ENCODE results near the gene SORCS3. TPM values are rescaled to one million over a fixed set of nuclear protein-coding genes. Genes with fewer than 3 reads are reported as not detected.

SORCS3 gene
- total RNA-seq, 3 donors from 2014 or later (not counting 1 experiment from before 2014, with no cell fraction given): 0.05 to 0.09 TPM; not detected in 1

- H3K27ac ChIP-seq (ENCODE audit: low read length): no peak overlapping the region
- WGBS (ENCODE audit: insufficient coverage): 90% methylated on average over 2 of the region's 2 CpGs
- ATAC-seq: no peak
- intact Hi-C loops (cut with micrococcal nuclease): no loop called here
- H3K36me3 Mint-ChIP-seq: peaks cover 2% of the 10 kb centered on the region
- no peaks in the 10 kb centered on the region for H3K36me3 ChIP-seq (ENCODE audit: control insufficient read depth, insufficient read depth, low read length)
- no peak overlapping the region for H3K27ac Mint-ChIP-seq
- no peaks in the 10 kb centered on the region for H3K9me3 ChIP-seq (ENCODE audit: control insufficient read depth, insufficient read depth, low read length)
- DNase-seq: no peak
- peaks cover 2 to 4% of the 10 kb centered on the region in 2 donors for H3K9me3 Mint-ChIP-seq
- TF ChIP-seq, protein P1, sequence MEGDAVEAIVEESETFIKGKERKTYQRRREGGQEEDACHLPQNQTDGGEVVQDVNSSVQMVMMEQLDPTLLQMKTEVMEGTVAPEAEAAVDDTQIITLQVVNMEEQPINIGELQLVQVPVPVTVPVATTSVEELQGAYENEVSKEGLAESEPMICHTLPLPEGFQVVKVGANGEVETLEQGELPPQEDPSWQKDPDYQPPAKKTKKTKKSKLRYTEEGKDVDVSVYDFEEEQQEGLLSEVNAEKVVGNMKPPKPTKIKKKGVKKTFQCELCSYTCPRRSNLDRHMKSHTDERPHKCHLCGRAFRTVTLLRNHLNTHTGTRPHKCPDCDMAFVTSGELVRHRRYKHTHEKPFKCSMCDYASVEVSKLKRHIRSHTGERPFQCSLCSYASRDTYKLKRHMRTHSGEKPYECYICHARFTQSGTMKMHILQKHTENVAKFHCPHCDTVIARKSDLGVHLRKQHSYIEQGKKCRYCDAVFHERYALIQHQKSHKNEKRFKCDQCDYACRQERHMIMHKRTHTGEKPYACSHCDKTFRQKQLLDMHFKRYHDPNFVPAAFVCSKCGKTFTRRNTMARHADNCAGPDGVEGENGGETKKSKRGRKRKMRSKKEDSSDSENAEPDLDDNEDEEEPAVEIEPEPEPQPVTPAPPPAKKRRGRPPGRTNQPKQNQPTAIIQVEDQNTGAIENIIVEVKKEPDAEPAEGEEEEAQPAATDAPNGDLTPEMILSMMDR (IDR thresholded peaks at IDR 0.05): no peak
- no peaks in the 10 kb centered on the region for H3K27me3 Mint-ChIP-seq (ENCODE audit: low read depth in 2 of 2)
- no peak overlapping the region for H3K4me3 ChIP-seq (ENCODE audit: low read length)
- no peaks in the 10 kb centered on the region for H3K4me1 ChIP-seq (ENCODE audit: control insufficient read depth, insufficient read depth, low read length)
- no peaks in the 10 kb centered on the region for H3K4me1 Mint-ChIP-seq
- no peak overlapping the region for H3K4me3 Mint-ChIP-seq
- no peaks in the 10 kb centered on the region for H3K27me3 ChIP-seq (ENCODE audit: control insufficient read depth, insufficient read depth, low read length)
Measured at GRCh38 chr10:105239311-105240219, 598.5 kb downstream of the SORCS3 start.

DNA sequence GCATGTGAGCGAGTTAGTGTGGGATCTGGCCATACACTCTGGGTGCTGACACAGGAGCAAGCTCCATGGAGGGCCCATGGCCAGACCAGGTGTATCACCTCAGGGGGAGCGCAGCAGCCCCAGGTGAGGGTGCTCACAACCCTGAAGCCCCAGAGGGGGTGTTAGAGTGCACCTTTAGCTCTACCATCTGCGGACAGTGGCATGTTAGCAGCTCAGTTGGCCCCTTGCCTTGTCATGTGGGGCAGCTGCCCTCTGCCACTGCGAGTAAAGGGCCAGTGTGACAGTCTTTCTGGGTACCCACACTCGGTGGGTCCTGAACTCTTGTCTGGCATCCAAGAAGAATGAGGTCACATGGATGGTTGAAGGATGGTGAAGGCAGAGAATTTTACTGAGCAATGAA is 600.2 kb downstream of the SORCS3 start:
- Histone ChIP-seq H3K27ac (ENCODE audit: low read length) (no peak overlapping the region), H3K4me3 (ENCODE audit: low read length) (no peak overlapping the region), H3K9me3 (ENCODE audit: control insufficient read depth, insufficient read depth, low read length) (no peaks in the 10 kb centered on the region), H3K4me1 (ENCODE audit: control insufficient read depth, insufficient read depth, low read length) (no peaks in the 10 kb centered on the region), H3K36me3 (ENCODE audit: control insufficient read depth, insufficient read depth, low read length) (no peaks in the 10 kb centered on the region), H3K27me3 (ENCODE audit: control insufficient read depth, insufficient read depth, low read length) (no peaks in the 10 kb centered on the region)
- no peaks in the 10 kb centered on the region for H3K4me1 Mint-ChIP-seq
- ATAC-seq (no peak), DNase-seq (no peak)
- no peak overlapping the region for H3K4me3 Mint-ChIP-seq
- no peaks in the 10 kb centered on the region for H3K36me3 Mint-ChIP-seq
- WGBS (ENCODE audit: insufficient coverage): 88% methylated on average over 5 of the region's 5 CpGs
- TF ChIP-seq, protein P1 (IDR thresholded peaks at IDR 0.05): no peak
- no peak overlapping the region for H3K27ac Mint-ChIP-seq
- no peaks in the 10 kb centered on the region for H3K27me3 Mint-ChIP-seq (ENCODE audit: low read depth in 2 of 2)
- peaks cover 2 to 4% of the 10 kb centered on the region in 2 donors for H3K9me3 Mint-ChIP-seq
- intact Hi-C loops (cut with micrococcal nuclease): no loop called here

DNA sequence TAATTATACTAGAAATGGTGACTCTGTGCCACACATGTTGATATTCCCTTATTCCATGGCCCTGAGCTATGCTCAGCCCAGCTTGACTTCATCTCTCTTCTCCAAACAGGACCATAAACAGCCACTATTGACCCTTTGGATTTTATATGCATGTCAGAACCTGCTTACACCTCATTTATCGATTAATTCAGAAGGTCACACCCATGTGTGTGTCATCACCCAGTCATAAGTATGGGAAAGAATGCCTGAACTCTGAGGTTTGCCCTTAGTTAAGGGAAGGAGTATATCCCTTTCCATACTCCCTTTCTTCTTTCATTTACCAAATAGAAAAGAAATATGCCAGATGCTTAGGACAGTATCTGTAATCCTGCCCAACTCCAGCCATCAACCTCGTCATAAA is 602.3 kb downstream of the SORCS3 start:
- H3K4me3 Mint-ChIP-seq: no peak overlapping the region
- no peaks in the 10 kb centered on the region for H3K4me1 Mint-ChIP-seq
- H3K9me3 Mint-ChIP-seq: peaks cover 3 to 4% of the 10 kb centered on the region in 2 donors
- WGBS (ENCODE audit: insufficient coverage): no CpG with 5 or more reads among the region's 2 CpGs
- Histone ChIP-seq H3K36me3 (ENCODE audit: control insufficient read depth, insufficient read depth, low read length) (no peaks in the 10 kb centered on the region), H3K27ac (ENCODE audit: low read length) (no peak overlapping the region), H3K4me1 (ENCODE audit: control insufficient read depth, insufficient read depth, low read length) (no peaks in the 10 kb centered on the region), H3K27me3 (ENCODE audit: control insufficient read depth, insufficient read depth, low read length) (no peaks in the 10 kb centered on the region), H3K9me3 (ENCODE audit: control insufficient read depth, insufficient read depth, low read length) (no peaks in the 10 kb centered on the region), H3K4me3 (ENCODE audit: low read length) (no peak overlapping the region)
- intact Hi-C loops (cut with micrococcal nuclease): no loop called here
- H3K27me3 Mint-ChIP-seq (ENCODE audit: low read depth in 2 of 2): no peaks in the 10 kb centered on the region
- H3K36me3 Mint-ChIP-seq: no peaks in the 10 kb centered on the region
- DNase-seq (no peak), ATAC-seq (no peak)
- TF ChIP-seq, protein P1 (IDR thresholded peaks at IDR 0.05): no peak
- H3K27ac Mint-ChIP-seq: no peak overlapping the region

All from natural killer cell (primary cell).